OCI-LY3 (cell line): ENCODE measurements around the gene NANOS2.

Experiments used
- H2AFZ ChIP-seq: fragments of 200-600, 300-600 bp; shearing (Covaris generic); 2 replicates; pipeline ENCODE4 v1.6.0; 2014; ENCODE audit warnings: antibody characterized with exemption, low read depth, low read length
- H3K27ac ChIP-seq: fragments of 200-600, 300-600 bp; sonication (generic); 2 replicates; pipeline ENCODE4 v1.5.1; 2014; ENCODE audit warnings: mild to moderate bottlenecking, low read length, moderate library complexity, mixed read lengths
- H3K27me3 ChIP-seq: fragments of 200-600, 300-600 bp; sonication (generic); 2 replicates; pipeline ENCODE4 v1.6.1; 2014; ENCODE audit warnings: low read depth, low read length, mixed read lengths
- H3K36me3 ChIP-seq: fragments of 200-600, 300-600 bp; sonication (generic); replicated peaks from 2 replicates; pipeline ENCODE3; 2014; ENCODE audit warnings: low read depth, low read length, mixed read lengths
- H3K4me1 ChIP-seq: fragments of 300-600, 200-600 bp; sonication (generic); 2 replicates; pipeline ENCODE4 v1.6.1; 2014; ENCODE audit warnings: low read length, mixed read lengths
- H3K4me2 ChIP-seq: fragments of 200-600, 300-600 bp; sonication (generic); 2 replicates; pipeline ENCODE4 v1.6.1; 2014; ENCODE audit warnings: low read length, mixed read lengths
- H3K4me3 ChIP-seq: fragments of 300-600, 200-600 bp; sonication (generic); 2 replicates; pipeline ENCODE4 v1.5.1; 2014; ENCODE audit warnings: antibody characterized with exemption, mild to moderate bottlenecking, low read length, moderate library complexity
- H3K79me2 ChIP-seq: fragments of 300-600, 200-600 bp; shearing (Covaris generic); 2 replicates; pipeline ENCODE4 v1.6.1; 2014; ENCODE audit warnings: mild to moderate bottlenecking, low read length, mixed read lengths
- H3K9ac ChIP-seq: fragments of 300-600, 200-600 bp; shearing (Covaris generic); 2 replicates; pipeline ENCODE4 v1.6.0; 2014; ENCODE audit warnings: mild to moderate bottlenecking, low read length, moderate library complexity
- H3K9me3 ChIP-seq: fragments of 200-600, 300-600 bp; shearing (Covaris generic); 2 replicates; pipeline ENCODE4 v1.6.1; 2014; ENCODE audit warnings: low read length, mixed read lengths; ENCODE audit not compliant: insufficient read depth
- H4K20me1 ChIP-seq: fragments of 200-600, 300-600 bp; sonication (generic); 2 replicates; pipeline ENCODE4 v1.6.1; 2016; ENCODE audit warnings: low read length, mixed read lengths; ENCODE audit not compliant: insufficient read depth
- EZH2phosphoT487 ChIP-seq: fragments of 200-600 bp; shearing (Covaris generic); IDR thresholded peaks from 2 replicates; pipeline ENCODE4 v1.6.1; 2018; ENCODE audit warnings: antibody characterized with exemption, mixed run types, low read depth
- TF ChIP-seq, protein P1 (sequence below): fragments of 200-600, 300-600 bp; sonication (generic); IDR thresholded peaks from 2 replicates; pipeline ENCODE4 v1.5.1; 2014; ENCODE audit warnings: antibody characterized with exemption, low read length, low read depth

The NANOS2 gene

GRCh38 chr19:45864629-45865082 lies 49.9 kb downstream of the NANOS2 start:
- H3K4me1 ChIP-seq = peaks cover 25% of the 10 kb centered on the region
- no peak overlapping the region for H3K27ac ChIP-seq

DNA sequence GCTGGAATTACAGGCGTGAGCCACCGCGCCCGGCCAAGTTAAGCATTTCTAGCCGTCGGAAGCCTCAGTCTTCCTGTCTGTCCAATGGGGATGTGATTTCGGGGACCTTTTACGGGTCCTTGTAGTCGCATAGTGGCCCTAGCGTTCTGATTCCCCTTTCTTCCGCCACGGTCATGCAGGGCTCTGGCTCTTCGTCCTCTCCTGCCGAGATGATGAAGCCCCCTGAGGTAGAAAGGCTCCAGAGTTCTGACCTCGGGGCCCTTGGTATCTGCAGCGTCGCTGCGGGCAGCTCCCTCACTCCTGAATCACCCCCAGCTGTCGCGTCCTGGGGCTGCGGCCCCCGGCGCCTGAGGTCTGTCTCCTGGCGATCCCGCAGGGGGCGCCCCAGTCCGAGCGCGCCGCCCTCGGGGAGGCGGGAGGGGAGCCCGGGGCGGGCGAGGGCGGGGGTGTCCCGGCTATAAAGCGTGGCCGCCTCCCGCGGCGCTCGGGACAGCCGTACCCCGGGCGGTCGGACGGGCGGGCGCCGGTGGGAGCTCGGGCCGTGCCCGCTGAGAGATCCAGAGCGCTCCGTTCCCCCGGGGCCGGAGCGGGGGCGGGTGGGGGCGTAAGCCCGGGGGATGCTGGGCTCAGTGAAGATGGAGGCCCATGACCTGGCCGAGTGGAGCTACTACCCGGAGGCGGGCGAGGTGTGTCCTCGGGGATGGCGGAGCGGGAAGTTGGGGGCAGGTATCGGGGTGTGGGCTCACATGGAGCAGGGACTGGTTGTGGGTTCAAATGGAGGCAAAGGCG lies 50.5 kb downstream of the NANOS2 start, which contains the start of gene FOXA3:
Gene FOXA3 (plus strand): TSS at position 487 of the 789 bp plus-strand sequence. CDS start 131 bp downstream, at position 618.
- Histone ChIP-seq H3K36me3 (peaks cover 8% of the 10 kb centered on the region), H3K9ac (peak within 1 kb of the TSS; percentile 72), H3K27me3 (no peaks in the 10 kb centered on the region), H3K27ac (no peak within 1 kb of the TSS), H2AFZ (peak within 1 kb of the TSS; percentile 85), H3K4me2 (peak within 1 kb of the TSS; percentile 78), H3K4me1 (peaks cover 25% of the 10 kb centered on the region), H4K20me1 (no peaks in the 10 kb centered on the region), H3K9me3 (no peaks in the 10 kb centered on the region), H3K4me3 (peak within 1 kb of the TSS; percentile 90), H3K79me2 (peaks cover 37% of the 10 kb centered on the region)
- TF ChIP-seq, protein P1, sequence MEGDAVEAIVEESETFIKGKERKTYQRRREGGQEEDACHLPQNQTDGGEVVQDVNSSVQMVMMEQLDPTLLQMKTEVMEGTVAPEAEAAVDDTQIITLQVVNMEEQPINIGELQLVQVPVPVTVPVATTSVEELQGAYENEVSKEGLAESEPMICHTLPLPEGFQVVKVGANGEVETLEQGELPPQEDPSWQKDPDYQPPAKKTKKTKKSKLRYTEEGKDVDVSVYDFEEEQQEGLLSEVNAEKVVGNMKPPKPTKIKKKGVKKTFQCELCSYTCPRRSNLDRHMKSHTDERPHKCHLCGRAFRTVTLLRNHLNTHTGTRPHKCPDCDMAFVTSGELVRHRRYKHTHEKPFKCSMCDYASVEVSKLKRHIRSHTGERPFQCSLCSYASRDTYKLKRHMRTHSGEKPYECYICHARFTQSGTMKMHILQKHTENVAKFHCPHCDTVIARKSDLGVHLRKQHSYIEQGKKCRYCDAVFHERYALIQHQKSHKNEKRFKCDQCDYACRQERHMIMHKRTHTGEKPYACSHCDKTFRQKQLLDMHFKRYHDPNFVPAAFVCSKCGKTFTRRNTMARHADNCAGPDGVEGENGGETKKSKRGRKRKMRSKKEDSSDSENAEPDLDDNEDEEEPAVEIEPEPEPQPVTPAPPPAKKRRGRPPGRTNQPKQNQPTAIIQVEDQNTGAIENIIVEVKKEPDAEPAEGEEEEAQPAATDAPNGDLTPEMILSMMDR = peak; percentile 89
- no peak for TF ChIP-seq EZH2phosphoT487

More at GRCh38 chr19:45864629-45865082, 49.9 kb downstream of the NANOS2 start:
- no peaks in the 10 kb centered on the region for H4K20me1 ChIP-seq
- H3K9ac ChIP-seq = peak overlapping the region; percentile 72
- H3K79me2 ChIP-seq = peaks cover 30% of the 10 kb centered on the region
- H3K27me3 ChIP-seq = no peaks in the 10 kb centered on the region
- peaks cover 7% of the 10 kb centered on the region for H3K36me3 ChIP-seq
- peak overlapping the region; percentile 78 for H3K4me2 ChIP-seq
- H2AFZ ChIP-seq = peak overlapping the region; percentile 37
- H3K4me3 ChIP-seq = peak overlapping the region; percentile 90
- no peak for TF ChIP-seq EZH2phosphoT487
- TF ChIP-seq, protein P1 = no peak
- no peaks in the 10 kb centered on the region for H3K9me3 ChIP-seq

DNA sequence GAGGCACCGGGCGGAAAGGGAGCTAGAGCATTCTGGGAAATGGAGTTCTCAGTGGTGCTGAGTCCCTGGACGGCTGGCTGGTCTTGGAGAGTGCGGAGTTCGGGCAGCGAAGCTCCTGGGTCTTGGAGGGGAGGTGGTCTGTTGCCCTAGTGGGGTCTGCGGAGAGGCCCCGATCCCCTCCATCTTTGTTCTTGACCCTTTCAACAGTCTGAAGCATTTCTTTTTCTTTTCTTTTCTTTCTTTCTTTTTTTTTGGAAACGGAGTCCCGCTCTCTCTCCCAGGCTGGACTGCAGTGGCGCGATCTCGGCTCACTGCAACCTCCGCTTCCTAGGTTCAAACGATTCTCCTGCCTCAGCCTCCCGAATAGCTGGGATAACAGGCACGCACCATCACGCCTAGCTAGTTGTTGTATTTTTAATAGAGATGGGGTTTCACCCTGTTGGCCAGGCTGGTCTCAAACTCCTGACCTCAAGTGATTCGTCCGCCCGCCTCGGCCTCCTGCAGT lies 51.2 kb downstream of the NANOS2 start:
- H3K79me2 ChIP-seq = peaks cover 43% of the 10 kb centered on the region
- peak overlapping the region; percentile 85 for H2AFZ ChIP-seq
- H3K27me3 ChIP-seq = no peaks in the 10 kb centered on the region
- H3K9ac ChIP-seq = peak overlapping the region; percentile 72
- peaks cover 25% of the 10 kb centered on the region for H3K4me1 ChIP-seq
- TF ChIP-seq EZH2phosphoT487 = no peak
- TF ChIP-seq, protein P1 = no peak
- H3K4me2 ChIP-seq = peak overlapping the region; percentile 78
- peaks cover 12% of the 10 kb centered on the region for H3K36me3 ChIP-seq
- no peak overlapping the region for H3K27ac ChIP-seq
- H3K9me3 ChIP-seq = no peaks in the 10 kb centered on the region
- H4K20me1 ChIP-seq = no peaks in the 10 kb centered on the region
- H3K4me3 ChIP-seq = peak overlapping the region; percentile 90
